CD4-positive, alpha-beta T cell treated with Interleukin-1 beta for 1 hour (primary cell): ENCODE data around the gene CARD14.
"Not testable (repeated sequence)": the region's sequence is repeated elsewhere in the genome, so short reads cannot be mapped to it uniquely, and the experiment has no call there.

Experiments
- DNase-seq, 2 donors: peaks; one replicate each; pipeline ENCODE4 v3.0.0-alpha.2; 2020 to 2022

Gene CARD14

GRCh38 chr17:80228477-80228876, 58.6 kb downstream of the CARD14 start:
- DNase-seq = no peak

DNA sequence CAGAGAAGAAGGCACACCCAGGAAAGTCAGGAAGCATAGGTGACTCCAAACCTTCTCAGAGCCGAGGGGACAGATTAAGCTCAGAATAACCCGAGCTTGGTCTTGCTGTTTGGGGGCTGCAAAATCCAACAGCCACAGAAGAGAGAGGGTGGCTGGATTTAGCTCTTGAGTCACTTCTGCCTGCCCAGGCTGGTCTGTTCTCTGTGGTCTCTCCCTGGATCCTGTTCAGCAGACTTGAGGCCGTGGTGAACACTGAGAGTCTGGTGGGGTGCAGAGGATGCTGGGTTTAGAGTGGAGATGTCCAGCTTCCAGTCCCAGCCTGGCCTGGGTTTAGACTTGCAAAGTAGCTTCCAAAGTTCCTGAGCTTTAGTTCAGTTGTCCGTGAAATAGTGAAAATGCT, 59.2 kb downstream of the CARD14 start:
- DNase-seq = no peak

GRCh38 chr17:80232438-80232837, 62.6 kb downstream of the CARD14 start:
- no peak for DNase-seq

DNA sequence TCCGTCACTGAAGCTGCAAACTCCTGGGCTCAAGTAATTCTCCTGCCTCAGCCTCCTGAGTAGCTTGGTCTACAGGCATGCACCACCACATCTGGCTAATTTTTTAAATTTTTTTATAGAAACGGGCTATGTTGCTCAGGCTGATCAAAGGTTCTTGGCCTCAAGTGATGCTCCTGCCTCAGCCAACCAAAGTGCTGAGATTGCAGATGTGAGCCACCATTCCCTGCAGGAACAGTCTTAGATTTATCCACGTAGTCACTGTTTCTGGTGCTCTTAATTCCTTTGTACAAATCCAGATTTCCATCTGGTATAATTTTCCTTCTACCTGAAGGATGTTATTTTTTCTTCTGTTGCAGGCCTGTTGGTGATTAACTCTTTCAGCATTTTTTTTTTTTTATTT, 63.4 kb downstream of the CARD14 start:
- no peak for DNase-seq

DNA sequence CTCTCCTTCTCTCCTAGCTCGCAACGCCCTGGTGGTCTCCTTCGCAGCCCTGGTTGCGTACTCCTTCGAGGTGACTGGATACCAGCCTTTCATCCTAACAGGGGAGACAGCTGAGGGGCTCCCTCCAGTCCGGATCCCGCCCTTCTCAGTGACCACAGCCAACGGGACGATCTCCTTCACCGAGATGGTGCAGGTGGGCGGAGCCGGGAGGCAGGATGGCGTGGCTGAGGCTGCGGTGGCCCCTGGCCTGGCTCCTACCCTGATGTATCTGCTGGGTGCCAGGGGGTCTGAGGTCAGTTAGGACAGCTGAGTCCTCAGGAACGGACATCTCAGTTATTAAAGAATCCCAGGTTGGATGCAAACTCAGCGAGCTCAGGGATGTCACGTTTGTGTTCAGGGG, 67.1 kb downstream of the CARD14 start:
- DNase-seq = no peak

DNA sequence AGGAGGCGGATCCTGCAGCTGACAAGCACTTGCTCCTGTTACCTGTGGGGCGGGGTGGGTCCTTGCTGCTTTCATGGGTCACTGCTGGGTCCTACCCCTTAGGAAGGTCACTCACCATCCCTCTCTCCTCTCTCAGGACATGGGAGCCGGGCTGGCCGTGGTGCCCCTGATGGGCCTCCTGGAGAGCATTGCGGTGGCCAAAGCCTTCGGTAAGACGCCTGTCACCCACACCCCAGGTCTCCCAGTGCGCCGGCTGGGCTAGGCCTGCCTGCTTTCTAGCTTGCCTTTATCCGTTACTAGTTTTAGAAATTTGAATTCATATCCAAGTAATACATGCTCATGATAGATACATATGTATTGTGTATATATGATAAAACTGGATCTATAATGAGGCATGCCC, 67.6 kb downstream of the CARD14 start:
- no peak for DNase-seq

- no peak for DNase-seq
Measured at GRCh38 chr17:80242505-80242904, 72.7 kb downstream of the CARD14 start.

GRCh38 chr17:80243526-80244433, 74.0 kb downstream of the CARD14 start:
- DNase-seq = no peak

- DNase-seq = not testable (repeated sequence)
Measured at GRCh38 chr17:80244448-80244847, 74.6 kb downstream of the CARD14 start.

DNA sequence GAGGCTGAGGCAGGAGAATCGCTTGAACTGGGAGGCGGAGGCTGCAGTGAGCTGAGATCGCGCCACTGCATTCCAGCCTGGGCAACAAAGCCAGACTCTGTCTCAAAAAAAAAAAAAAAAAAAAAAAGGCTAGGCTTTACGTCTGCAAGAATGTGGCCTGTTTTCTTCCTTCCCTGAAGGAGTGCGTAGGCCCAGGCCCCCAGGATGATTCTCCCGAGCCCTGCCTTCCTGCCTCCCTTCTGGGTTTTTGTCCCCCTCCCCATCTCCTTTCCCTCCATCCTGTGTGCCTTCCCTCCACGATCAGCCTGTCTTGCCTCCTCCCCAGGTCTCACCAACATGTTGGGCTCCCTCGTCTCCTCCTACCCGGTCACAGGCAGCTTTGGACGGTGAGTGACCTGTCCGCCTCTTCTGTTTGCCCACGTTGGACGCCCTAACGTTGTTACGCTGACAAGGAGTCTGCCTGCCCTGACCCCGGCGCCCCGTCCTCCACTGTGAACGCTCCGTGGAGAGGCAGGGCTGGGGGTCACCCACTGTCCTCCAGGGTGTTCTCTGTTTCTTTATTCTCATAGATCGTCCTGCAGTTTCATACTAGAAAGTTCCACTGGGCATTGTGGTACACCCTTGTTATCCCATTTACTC, 75.2 kb downstream of the CARD14 start:
- DNase-seq = no peak

- DNase-seq = no peak
Measured at GRCh38 chr17:80245566-80246265, 75.9 kb downstream of the CARD14 start.

DNA sequence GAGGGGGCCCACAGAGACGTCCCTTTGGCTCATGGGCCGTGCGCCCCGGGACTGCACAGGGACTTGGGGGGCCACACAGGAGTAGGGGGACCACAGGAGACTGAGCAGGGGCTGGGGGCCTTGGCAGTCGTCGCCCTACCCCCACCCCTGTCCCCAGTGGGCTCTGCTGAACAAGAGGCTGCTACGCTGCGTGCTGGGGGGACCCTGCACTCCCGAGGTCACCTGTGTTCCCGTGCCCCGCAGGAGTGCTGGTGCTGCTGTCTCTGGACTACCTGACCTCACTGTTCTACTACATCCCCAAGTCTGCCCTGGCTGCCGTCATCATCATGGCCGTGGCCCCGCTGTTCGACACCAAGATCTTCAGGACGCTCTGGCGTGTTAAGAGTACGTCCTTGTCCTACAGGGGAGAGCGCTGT, 76.4 kb downstream of the CARD14 start:
- no peak for DNase-seq

GRCh38 chr17:80246726-80247125, 76.9 kb downstream of the CARD14 start:
- DNase-seq = no peak

GRCh38 chr17:80247561-80247960, 77.7 kb downstream of the CARD14 start:
- DNase-seq = no peak

DNA sequence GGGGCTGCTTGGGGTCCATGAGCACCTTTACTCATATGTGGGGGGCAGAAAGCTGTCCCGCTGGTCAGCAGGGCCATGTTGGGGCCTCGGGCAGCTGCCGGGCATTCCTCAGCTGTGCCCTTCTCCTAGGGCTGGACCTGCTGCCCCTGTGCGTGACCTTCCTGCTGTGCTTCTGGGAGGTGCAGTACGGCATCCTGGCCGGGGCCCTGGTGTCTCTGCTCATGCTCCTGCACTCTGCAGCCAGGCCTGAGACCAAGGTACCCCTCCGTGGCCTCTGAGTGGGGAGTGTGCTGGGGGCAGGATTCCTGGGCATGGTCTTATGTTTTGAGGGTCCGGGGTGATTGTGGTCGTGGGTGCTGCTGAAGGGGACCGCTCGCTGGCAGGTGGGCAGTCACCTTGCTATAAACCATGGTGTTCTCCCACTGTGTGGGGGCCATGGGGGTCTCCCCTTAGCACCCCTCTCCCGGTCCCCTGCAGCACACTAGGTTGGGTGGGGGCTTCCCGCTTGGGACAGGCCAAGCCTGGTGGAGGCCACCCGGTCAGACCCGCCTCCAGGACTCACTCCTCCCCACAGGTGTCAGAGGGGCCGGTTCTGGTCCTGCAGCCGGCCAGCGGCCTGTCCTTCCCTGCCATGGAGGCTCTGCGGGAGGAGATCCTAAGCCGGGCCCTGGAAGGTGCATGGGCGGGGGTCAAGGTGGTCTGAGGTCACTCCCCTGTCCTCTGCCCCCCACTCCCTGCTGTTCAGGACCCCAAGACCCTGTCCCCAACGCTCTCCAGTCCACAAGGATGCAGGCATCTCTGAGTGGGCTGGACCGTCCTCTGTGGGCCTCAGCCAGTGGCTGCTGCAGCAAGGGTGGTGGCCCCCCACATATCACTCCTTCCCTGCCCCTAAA, 78.4 kb downstream of the CARD14 start:
- no peak for DNase-seq

GRCh38 chr17:80248894-80249710, 79.3 kb downstream of the CARD14 start:
- no peak for DNase-seq

DNA sequence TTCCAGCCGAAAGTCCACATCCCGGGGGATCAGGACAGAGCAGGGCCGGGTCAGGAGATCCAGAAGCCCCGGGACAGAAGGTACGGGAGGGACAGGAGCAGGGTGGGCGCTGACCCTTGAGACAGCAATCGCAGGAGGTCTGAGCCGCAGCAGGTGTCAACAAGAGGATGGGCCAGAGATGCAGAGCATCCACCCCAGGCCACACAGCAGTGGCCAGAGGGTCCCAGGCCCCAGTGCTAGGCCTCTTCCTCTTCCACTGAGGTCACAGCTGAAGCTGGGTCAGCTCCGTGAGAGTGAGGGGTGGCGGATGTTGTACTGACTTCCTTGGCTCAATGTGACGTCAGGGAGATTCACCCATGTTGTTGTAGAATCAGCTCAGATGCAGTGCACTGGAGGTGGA, 82.1 kb downstream of the CARD14 start:
- no peak for DNase-seq

- DNase-seq = peak; percentile 85 to 86
Measured at GRCh38 chr17:80252871-80253270, 83.0 kb downstream of the CARD14 start.

- no peak for DNase-seq
Measured at GRCh38 chr17:80253631-80254395, 84.0 kb downstream of the CARD14 start.

GRCh38 chr17:80254396-80255251, 84.8 kb downstream of the CARD14 start:
- peak; percentile 43 to 65 for DNase-seq
